T-helper 1 cell treated with Interleukin-12 subunit alpha and Interleukin-12 subunit beta and Interleukin-4 antibody, amounts not matched to agents 30 μg/mL and 1 μg/mL, for 36 hours (primary cell): ENCODE data around the gene TBKBP1.

Source experiments
- H3K27ac Mint-ChIP-seq: one replicate; pipeline ENCODE4 v1.8.0; 2021; ENCODE audit warnings: mild to moderate bottlenecking, mixed read lengths
- H3K27me3 Mint-ChIP-seq: one replicate; pipeline ENCODE4 v1.8.0; 2021; ENCODE audit warnings: low read depth, mixed read lengths
- H3K36me3 Mint-ChIP-seq: one replicate; pipeline ENCODE4 v1.8.0; 2021; ENCODE audit warnings: low read depth, mixed read lengths
- H3K4me1 Mint-ChIP-seq: one replicate; pipeline ENCODE4 v1.8.0; 2021; ENCODE audit warnings: low read depth, mixed read lengths
- H3K4me3 Mint-ChIP-seq: one replicate; pipeline ENCODE4 v1.8.0; 2021; ENCODE audit warnings: mild to moderate bottlenecking, moderate library complexity, mixed read lengths
- H3K9me3 Mint-ChIP-seq: one replicate; pipeline ENCODE4 v1.8.0; 2021; ENCODE audit warnings: mixed read lengths

Gene TBKBP1

GRCh38 chr17:47686664-47687327 lies 7.2 kb upstream of the TBKBP1 start:
- Mint-ChIP-seq H3K4me3 (no peak overlapping the region), H3K36me3 (peaks cover 40% of the 10 kb centered on the region), H3K4me1 (peaks cover 10% of the 10 kb centered on the region), H3K27me3 (no peaks in the 10 kb centered on the region), H3K9me3 (no peaks in the 10 kb centered on the region), H3K27ac (no peak overlapping the region)

- no peak overlapping the region for H3K4me3 Mint-ChIP-seq
- H3K9me3 Mint-ChIP-seq: no peaks in the 10 kb centered on the region
- peaks cover 6% of the 10 kb centered on the region for H3K4me1 Mint-ChIP-seq
- peaks cover 35% of the 10 kb centered on the region for H3K36me3 Mint-ChIP-seq
- no peak overlapping the region for H3K27ac Mint-ChIP-seq
- no peaks in the 10 kb centered on the region for H3K27me3 Mint-ChIP-seq
These were observed 6.7 kb upstream of the TBKBP1 start for GRCh38 chr17:47687328-47687690.

DNA sequence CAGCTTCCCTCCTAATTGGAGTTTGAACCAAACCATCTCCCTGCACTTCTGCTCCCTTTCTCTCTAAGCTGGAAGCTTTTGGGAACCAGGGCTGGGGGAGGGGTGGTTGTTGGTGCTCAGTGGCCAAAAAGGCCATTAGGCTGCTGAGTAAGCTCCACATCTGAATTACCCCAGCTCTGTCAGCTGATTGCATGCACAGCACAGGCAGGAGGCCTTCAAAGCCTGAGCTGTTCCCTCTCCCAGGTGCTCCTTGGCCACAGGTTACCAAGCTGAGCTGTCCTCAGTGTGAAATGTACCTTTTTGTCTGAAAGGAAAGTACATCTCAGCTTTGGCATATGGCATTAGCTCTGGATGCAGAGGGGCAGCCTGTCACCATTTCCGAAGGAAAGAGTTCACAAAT lies 6.2 kb upstream of the TBKBP1 start:
- H3K4me1 Mint-ChIP-seq: peaks cover 9% of the 10 kb centered on the region
- peaks cover 31% of the 10 kb centered on the region for H3K36me3 Mint-ChIP-seq
- no peak overlapping the region for H3K27ac Mint-ChIP-seq
- H3K4me3 Mint-ChIP-seq: no peak overlapping the region
- no peaks in the 10 kb centered on the region for H3K9me3 Mint-ChIP-seq
- no peaks in the 10 kb centered on the region for H3K27me3 Mint-ChIP-seq

GRCh38 chr17:47690121-47690520 lies 3.8 kb upstream of the TBKBP1 start:
- no peak overlapping the region for H3K4me3 Mint-ChIP-seq
- H3K4me1 Mint-ChIP-seq: peaks cover 20% of the 10 kb centered on the region
- no peak overlapping the region for H3K27ac Mint-ChIP-seq
- no peaks in the 10 kb centered on the region for H3K9me3 Mint-ChIP-seq
- H3K36me3 Mint-ChIP-seq: peaks cover 14% of the 10 kb centered on the region
- no peaks in the 10 kb centered on the region for H3K27me3 Mint-ChIP-seq

- Mint-ChIP-seq H3K27ac (peak overlapping the region; percentile 52), H3K27me3 (no peaks in the 10 kb centered on the region), H3K4me1 (peaks cover 21% of the 10 kb centered on the region), H3K36me3 (peaks cover 2% of the 10 kb centered on the region), H3K4me3 (peak overlapping the region; percentile 90), H3K9me3 (no peaks in the 10 kb centered on the region)
These were observed 1.6 kb upstream of the TBKBP1 start for GRCh38 chr17:47692137-47692894.

DNA sequence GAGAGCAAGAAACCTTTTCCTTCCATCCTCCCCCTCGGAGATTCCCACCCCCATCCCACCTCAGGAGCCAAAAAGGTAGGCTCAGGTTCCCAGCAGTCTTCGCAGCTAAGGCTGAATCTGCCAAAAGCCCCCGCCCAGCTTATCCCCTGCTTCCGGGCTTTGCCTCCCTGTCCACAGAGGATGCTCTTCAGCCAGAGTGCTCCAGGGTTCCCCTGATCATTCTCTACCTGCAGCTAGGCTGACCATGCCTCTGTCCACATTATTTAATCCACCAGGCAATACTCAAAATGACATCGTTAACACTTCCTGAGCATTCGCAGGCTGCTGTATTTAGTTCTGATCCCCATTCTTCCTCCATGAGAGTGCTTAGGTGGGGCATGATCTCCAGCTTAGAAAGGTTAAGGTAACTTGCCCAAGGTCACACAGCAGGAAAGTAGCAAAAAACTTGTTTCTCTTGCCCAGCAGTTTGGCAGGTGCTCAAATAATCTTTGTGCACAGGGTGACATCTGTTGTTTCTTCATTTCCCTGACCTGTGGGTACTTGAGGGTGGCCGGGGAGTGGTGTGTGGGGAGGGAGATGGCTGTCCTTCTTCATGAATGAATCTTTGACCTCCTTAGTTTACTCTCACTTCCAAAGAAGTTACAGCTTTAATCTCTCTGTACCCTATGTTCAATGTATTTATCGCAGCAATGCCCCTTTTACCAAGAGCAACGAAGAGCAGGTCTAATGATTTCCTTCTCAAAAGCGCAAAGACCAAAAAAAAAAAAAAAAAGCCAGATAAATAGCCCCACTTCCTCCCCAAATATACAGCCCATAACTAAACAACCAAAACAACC lies 848 bp upstream of the TBKBP1 start:
- Mint-ChIP-seq H3K9me3 (no peaks in the 10 kb centered on the region), H3K27me3 (no peaks in the 10 kb centered on the region), H3K4me3 (peak overlapping the region; percentile 90), H3K4me1 (peaks cover 20% of the 10 kb centered on the region), H3K27ac (peak overlapping the region; percentile 84), H3K36me3 (peaks cover 2% of the 10 kb centered on the region)

- Mint-ChIP-seq H3K4me1 (peaks cover 26% of the 10 kb centered on the region), H3K4me3 (peak overlapping the region; percentile 80), H3K27ac (peak overlapping the region; percentile 60), H3K9me3 (no peaks in the 10 kb centered on the region), H3K36me3 (peaks cover 2% of the 10 kb centered on the region), H3K27me3 (no peaks in the 10 kb centered on the region)
These were observed 844 bp downstream of the TBKBP1 start for GRCh38 chr17:47694581-47695428.

GRCh38 chr17:47695429-47696376 lies 1.7 kb downstream of the TBKBP1 start:
- Mint-ChIP-seq H3K27me3 (no peaks in the 10 kb centered on the region), H3K4me3 (peak overlapping the region; percentile 80), H3K4me1 (peaks cover 26% of the 10 kb centered on the region), H3K27ac (peak overlapping the region; percentile 60), H3K9me3 (no peaks in the 10 kb centered on the region), H3K36me3 (peaks cover 2% of the 10 kb centered on the region)

DNA sequence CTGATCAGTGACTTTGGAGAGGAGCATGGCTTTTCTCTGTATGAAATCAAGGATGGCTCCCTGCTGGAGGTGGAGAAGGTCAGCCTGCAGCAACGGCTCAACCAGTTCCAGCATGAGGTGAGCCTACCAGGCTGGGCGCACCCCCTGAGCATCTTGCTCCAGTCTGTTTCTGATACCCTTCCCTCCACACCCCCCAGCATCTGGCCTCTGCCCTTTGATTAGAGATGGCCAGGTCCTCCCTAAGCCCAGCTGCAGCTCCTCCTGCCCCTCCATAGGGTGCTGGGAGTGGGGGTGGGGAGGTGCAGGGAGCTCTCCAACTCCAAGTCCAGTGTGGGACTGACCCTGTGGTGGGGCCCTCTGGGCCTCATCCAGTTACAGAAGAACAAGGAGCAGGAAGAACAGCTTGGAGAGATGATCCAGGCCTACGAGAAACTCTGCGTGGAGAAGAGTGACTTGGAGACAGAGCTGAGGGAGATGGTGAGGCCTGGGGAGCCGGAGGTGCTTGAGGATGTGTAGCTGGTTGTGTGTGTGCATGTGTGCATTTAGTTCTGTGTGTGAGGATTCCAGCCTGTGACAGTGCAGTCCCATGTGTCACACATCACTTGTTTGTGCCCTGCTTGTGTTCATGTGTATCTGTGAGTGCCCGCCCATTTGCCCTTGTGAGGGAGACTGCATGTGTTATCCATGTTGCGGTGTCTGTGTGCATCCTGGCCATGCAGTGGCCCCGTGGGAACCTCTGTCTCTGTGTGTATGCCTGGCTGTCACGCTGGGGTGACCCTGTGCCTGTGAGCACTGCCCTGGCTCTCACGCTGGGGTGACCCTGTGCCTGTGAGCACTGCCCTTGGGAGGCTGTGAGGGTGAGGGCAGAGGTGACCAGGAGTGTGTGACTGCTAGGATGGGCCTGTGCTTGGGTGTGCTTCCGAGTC lies 3.0 kb downstream of the TBKBP1 start:
- Mint-ChIP-seq H3K36me3 (peaks cover 2% of the 10 kb centered on the region), H3K4me1 (peaks cover 34% of the 10 kb centered on the region), H3K27ac (no peak overlapping the region), H3K4me3 (peak overlapping the region; percentile 3), H3K27me3 (no peaks in the 10 kb centered on the region), H3K9me3 (no peaks in the 10 kb centered on the region)

DNA sequence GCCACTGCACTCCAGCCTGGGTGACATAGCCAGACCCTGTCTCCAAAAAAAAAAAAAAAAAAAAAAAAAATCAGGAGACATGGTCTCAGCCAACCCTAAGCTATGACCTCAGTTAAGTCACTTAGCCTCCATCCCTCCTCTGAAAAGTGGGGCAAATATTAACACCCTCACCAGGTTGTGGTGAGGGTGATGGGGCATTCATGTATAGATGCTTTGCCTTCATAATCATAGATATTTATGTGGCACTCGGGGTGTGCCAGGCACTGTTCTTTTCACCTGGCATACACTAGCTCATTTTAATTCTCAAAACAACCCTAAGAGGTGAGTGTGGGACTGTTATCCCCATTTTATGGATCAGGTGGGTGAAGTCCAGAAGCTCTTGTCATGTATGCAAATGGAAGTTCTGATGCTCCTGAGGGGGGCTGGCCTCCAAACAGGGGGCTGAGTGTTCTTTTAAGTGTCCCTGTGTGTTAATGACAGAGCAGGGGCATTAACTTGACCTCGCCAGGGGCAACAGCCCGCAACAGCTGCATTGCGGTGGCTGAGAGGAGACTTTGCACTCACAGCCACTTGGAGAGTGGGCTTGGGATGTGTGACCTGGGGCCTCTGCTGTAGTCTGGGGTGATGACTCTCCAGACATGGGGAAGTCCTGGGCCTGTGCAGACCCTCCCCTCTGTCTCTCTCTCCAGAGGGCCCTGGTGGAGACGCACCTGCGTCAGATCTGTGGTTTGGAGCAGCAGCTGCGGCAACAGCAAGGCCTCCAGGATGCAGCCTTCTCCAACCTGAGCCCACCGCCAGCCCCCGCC lies 4.1 kb downstream of the TBKBP1 start:
- Mint-ChIP-seq H3K36me3 (peaks cover 2% of the 10 kb centered on the region), H3K27ac (no peak overlapping the region), H3K27me3 (no peaks in the 10 kb centered on the region), H3K4me1 (peaks cover 32% of the 10 kb centered on the region), H3K9me3 (no peaks in the 10 kb centered on the region), H3K4me3 (no peak overlapping the region)

GRCh38 chr17:47698749-47699535 lies 5.0 kb downstream of the TBKBP1 start:
- peak overlapping the region; percentile 17 for H3K27ac Mint-ChIP-seq

More at GRCh38 chr17:47698749-47699535, 5.0 kb downstream of the TBKBP1 start:
- Mint-ChIP-seq H3K4me1 (peaks cover 37% of the 10 kb centered on the region), H3K9me3 (no peaks in the 10 kb centered on the region), H3K36me3 (no peaks in the 10 kb centered on the region), H3K27me3 (no peaks in the 10 kb centered on the region), H3K4me3 (no peak overlapping the region)
